HG03135 (cell line): ENCODE data around the gene HDLBP.

ENCODE experiments used
- ATAC-seq: cut with Tn5 transposase; IDR thresholded peaks from one replicate; pipeline ENCODE4 v1.9.1; 2021; ENCODE audit warnings: mild to moderate bottlenecking, moderate library complexity; ENCODE audit not compliant: unreplicated experiment

Gene HDLBP

DNA sequence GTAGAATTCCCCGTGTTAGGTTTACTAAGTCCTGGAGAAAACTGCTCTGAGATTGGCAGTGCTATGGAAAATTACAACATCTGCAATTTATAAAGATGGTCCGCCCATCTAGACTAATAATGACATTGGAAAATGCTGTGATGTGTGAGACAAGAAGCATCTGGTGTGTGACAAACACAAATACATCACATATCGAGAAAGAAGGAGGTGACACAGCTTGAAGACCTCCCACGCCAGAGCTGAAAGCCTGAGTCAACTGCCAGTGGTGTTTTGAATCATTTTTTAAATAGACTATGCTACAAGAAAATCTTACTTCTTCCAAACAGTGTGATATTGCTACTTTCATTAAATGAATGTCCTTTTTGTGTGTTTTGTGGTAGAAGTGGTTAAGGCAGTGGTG, 135.6 kb downstream of the HDLBP start:
- no peak for ATAC-seq

DNA sequence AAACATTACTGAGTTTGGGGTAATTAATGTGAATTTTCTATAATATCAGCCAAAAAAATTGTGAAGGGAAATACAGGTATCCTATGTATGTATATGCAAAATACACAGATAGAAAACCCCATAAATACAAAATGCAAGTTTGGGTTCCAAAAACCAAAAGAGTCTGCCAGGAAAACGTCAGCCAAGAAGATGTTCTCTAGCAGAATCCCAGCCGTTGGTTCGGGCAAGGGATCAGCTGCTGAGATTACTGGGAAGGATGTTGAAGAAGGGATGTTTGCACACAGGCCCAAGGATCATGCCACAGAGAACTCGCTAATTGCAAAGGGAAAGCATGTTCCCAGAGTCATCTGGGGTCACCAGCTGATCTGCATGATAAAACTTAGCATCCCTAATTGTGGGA, 136.5 kb downstream of the HDLBP start:
- no peak for ATAC-seq

DNA sequence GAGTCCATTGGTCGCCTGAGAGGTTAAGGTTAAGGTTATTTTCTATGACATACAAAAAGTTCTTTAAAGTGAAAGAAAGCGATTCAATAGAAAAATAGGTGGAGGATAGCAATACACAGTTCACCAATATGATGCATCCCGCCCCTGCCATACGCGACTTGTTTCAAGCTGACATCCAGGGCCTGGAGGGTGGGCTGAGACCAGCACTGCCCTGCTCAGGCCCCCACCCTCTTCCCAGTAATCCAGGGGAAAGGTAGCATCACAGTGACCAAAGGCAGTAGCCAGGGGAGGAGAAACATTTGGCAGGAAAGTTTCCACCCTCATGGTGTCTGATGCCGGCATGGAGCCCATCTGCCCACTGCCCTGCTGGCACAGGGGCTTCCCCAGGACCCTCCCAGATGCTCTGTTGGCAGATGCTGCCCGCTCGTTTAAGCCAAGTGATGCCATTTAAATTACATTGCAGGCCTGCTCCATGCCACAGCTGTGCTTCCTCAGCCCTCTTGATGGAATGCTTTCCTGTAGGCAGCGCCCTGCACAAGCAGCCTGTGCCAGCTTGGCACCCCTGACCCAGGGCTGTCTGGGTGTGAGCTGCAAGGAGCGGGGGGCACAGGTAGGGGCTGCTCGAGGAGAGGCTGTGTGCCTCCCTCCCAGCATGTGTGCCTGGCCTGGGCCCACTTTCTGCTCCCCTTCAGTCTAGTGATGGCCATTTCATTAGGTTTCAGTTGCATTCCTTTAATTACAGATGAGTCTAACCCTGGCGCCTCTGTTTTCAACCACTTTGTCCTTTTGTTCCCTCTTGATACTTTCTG, 137.7 kb downstream of the HDLBP start:
- ATAC-seq, result no peak
